Kidney epithelial cell (primary cell): ENCODE data around the gene RGS19. TPM values are rescaled to one million over a fixed set of nuclear protein-coding genes. Genes with fewer than 3 reads are reported as not detected.
A peak's percentile ranks its signal among the peaks of the same experiment; 100 is the strongest.
"Not testable (repeated sequence)": the region's sequence is repeated elsewhere in the genome, so short reads cannot be mapped to it uniquely, and the experiment has no call there.

Source experiments
- DNase-seq: peaks from one replicate; pipeline ENCODE4 v3.0.0-alpha.2; 2010; ENCODE audit warnings: low read depth
- H3K27me3 ChIP-seq: 2 replicates; pipeline ENCODE4 v1.6.0; 2011; ENCODE audit warnings: low read length; ENCODE audit not compliant: control insufficient read depth, insufficient read depth
- H3K36me3 ChIP-seq: 2 replicates; pipeline ENCODE4 v1.5.1; 2011; ENCODE audit warnings: low read length; ENCODE audit not compliant: control insufficient read depth, insufficient read depth
- H3K4me3 ChIP-seq: 2 replicates; pipeline ENCODE4 v1.5.1; 2011; ENCODE audit warnings: low read depth, mild to moderate bottlenecking, control low read depth, low read length
- total RNA-seq: library from RNA; depleted of rRNA; stranded (reverse); fragments of >200 nt; gene quantifications from 2 replicates; pipeline ENCODE4 v1.2.3, GENCODE V29; 2015
- TF ChIP-seq, protein P1 (sequence below): IDR thresholded peaks from 2 replicates; pipeline ENCODE4 v1.5.1; 2011; ENCODE audit warnings: mild to moderate bottlenecking, moderate library complexity, low read length, control low read depth, inconsistent platforms; ENCODE audit not compliant: insufficient read depth, poor library complexity, severe bottlenecking

RGS19 gene, protein sequence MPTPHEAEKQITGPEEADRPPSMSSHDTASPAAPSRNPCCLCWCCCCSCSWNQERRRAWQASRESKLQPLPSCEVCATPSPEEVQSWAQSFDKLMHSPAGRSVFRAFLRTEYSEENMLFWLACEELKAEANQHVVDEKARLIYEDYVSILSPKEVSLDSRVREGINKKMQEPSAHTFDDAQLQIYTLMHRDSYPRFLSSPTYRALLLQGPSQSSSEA
- 13.1 and 14.1 TPM in 2 replicates for total RNA-seq

DNA sequence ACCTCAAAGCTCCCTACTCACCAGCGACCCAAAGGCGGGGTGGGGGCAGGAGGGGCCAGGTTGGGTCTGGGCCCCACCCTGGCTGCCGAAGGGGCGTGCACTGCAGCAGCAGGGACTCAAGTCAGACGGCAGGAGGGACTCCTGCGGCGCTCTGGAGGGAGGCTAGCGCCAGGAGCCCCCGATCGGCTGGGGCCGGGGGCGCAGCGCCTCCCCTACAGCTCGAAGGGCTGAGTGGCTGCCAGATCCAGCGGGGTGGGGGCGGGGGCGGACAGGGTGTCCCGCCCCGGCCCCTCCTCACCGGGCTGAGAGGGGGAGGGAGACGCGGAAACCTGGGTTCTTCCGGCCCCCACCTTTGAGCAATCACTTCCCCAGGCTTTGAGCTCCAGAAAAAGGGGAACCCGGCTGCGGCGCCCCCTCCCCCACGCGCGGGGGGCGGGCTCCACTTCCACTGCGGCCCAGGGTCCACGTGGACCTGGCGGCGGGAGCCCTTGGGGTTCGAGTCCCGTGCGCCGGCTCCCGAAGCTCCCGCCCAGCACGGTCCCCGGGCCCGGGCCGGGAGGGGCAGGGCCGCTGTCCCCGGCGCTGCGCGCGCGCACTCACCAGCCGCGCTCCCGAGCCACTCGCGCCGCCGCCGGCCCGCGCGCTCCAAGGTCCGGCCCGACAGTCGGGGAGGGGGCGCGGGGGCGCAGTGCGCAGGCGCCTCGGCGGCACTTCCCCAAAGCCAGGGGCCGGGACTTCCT is at the start of gene RGS19:
Gene RGS19 (minus strand): TSS at position 246 of the 740 bp plus-strand sequence. CDS start 2,632 bp downstream, outside the sequence.
- TF ChIP-seq, protein P1, sequence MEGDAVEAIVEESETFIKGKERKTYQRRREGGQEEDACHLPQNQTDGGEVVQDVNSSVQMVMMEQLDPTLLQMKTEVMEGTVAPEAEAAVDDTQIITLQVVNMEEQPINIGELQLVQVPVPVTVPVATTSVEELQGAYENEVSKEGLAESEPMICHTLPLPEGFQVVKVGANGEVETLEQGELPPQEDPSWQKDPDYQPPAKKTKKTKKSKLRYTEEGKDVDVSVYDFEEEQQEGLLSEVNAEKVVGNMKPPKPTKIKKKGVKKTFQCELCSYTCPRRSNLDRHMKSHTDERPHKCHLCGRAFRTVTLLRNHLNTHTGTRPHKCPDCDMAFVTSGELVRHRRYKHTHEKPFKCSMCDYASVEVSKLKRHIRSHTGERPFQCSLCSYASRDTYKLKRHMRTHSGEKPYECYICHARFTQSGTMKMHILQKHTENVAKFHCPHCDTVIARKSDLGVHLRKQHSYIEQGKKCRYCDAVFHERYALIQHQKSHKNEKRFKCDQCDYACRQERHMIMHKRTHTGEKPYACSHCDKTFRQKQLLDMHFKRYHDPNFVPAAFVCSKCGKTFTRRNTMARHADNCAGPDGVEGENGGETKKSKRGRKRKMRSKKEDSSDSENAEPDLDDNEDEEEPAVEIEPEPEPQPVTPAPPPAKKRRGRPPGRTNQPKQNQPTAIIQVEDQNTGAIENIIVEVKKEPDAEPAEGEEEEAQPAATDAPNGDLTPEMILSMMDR, result no peak
- peak within 1 kb of the TSS; percentile 56 for H3K4me3 ChIP-seq
- H3K36me3 ChIP-seq, result no peaks in the 10 kb centered on the region
- H3K27me3 ChIP-seq, result peaks cover 24% of the 10 kb centered on the region
- DNase-seq, result no peak

DNA sequence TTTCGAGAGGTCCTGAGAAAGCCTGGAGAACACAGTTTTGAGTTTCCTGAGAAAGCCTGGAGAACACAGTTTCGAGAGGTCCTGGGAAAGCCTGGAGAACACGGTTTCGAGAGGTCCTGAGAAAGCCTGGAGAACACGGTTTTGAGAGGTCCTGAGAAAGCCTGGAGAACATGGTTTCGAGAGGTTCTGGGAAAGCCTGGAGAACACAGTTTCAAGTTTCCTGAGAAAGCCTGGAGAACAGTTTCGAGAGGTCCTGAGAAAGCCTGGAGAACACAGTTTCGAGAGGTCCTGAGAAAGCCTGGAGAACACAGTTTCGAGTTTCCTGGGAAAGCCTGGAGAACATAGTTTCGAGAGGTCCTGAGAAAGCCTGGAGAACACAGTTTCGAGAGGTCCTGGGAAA is 44.2 kb upstream of the RGS19 start:
- H3K27me3 ChIP-seq, result peaks cover 11% of the 10 kb centered on the region
- H3K4me3 ChIP-seq, H3K36me3 ChIP-seq, DNase-seq: not testable (repeated sequence)

DNA sequence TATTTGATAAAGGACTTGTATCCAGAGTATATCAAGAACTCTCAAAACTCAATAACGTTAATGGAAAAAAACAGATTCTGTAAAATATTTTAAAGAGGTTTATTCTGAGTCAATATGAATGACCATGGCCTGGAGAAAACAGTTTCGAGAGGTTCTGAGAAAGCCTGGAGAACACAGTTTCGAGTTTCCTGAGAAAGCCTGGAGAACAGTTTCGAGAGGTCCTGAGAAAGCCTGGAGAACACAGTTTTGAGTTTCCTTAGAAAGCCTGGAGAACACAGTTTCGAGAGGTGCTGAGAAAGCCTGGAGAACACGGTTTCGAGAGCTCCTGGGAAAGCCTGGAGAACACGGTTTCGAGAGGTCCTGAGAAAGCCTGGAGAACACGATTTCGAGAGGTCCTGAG is 43.6 kb upstream of the RGS19 start:
- H3K27me3 ChIP-seq, result peaks cover 11% of the 10 kb centered on the region
- H3K4me3 ChIP-seq, H3K36me3 ChIP-seq, DNase-seq: not testable (repeated sequence)

DNA sequence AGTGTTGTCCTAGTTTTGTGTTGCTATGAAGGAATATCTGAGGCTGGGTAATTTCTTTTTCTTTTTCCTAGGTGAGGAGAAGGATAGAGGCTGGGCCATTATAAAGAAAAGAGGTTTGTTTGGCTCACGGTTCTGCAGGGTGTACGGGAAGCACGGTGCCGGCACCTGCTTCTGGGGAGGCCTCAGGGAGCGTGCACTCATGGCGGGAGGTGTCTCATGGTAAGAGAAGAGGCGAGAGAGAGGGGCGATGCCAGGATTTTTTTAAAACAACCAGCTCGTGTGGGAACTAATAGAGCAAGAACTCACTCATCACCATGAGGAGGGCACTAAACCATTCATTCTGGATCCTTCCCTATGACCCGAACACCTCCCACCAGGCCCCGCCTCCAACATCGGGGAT is 42.3 kb upstream of the RGS19 start:
- Histone ChIP-seq H3K27me3 (peaks cover 11% of the 10 kb centered on the region), H3K4me3 (no peak overlapping the region), H3K36me3 (no peaks in the 10 kb centered on the region)
- TF ChIP-seq, protein P1, result no peak
- no peak for DNase-seq

DNA sequence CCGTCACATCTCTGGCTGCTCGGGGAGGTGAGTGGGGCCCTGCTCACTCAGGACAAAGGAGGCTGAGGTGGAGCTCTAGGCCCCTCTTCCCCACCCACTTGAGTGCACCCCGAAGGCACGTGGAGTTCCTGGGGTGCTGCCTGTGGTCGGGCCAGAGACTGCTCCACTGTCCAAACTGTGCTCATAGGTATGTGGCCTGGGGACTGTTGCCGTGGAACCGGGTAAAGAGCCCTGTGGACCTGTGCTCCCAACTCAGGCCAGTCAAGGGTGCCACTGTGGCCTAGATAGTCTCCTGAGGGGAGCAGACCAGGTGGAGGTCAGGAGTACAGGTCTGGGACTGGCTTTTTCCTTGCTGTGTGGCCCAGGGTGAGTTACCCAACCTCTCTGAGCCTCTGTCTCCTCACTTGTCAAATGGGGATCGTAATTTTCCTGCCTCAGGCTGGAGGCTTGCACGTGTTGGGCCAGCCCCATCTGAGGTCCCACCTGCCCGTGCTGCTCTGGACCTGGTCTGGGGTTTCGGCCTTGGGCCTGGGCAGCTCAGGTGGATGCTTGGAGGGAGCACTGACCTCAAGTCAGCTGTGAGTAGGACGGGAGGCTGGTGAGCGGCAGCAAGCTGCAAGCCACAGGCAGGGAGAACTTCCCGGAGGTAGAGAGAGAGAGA is 40.5 kb upstream of the RGS19 start:
- peaks cover 19% of the 10 kb centered on the region for H3K27me3 ChIP-seq
- no peak for DNase-seq
- TF ChIP-seq, protein P1, result no peak
- H3K4me3 ChIP-seq, result peak overlapping the region; percentile 9
- no peaks in the 10 kb centered on the region for H3K36me3 ChIP-seq

DNA sequence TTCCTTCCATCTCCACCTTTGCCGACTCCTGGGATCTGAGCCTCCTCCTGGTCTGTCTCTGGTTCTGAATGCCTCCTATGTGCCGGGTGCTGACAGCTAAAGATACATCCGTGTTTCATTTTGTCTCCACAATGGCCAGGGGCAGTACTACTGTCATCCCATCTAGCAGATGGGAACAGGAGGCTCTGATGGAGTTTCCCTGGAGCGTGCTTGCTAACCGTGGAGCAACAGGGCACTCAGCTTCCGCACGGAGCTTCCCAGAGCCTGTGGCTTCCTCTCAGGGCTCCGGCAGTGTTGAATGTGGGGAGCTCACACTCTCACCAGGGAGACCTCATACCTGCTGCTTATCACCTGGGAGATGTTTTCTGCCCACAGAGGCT is 40.0 kb upstream of the RGS19 start:
- H3K4me3 ChIP-seq, result no peak overlapping the region
- no peaks in the 10 kb centered on the region for H3K36me3 ChIP-seq
- no peak for DNase-seq
- TF ChIP-seq, protein P1, result no peak
- H3K27me3 ChIP-seq, result peaks cover 23% of the 10 kb centered on the region

DNA sequence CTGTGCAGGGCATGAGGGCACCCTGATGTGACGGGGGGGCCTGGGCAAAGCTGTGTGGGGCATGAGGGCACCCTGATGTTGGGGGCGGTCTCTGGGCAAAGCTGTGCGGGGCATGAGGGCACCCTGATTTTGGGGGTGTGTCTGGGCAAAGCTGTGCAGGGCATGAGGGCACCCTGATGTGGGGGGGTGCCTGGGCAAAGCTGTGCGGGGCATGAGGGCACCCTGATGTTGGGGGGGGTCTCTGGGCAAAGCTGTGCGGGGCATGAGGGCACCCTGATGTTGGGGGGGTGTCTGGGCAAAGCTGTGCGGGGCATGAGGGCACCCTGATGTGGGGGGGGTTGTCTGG is 38.1 kb upstream of the RGS19 start:
- not testable (repeated sequence) for DNase-seq
- peaks cover 21% of the 10 kb centered on the region for H3K27me3 ChIP-seq

More for the DNA sequence above, 38.1 kb upstream of the RGS19 start:
- not testable (repeated sequence) for H3K36me3 ChIP-seq, H3K4me3 ChIP-seq
